H1 (cell line): ENCODE measurements around the gene FANK1. TPM values are rescaled to one million over a fixed set of nuclear protein-coding genes. Genes with fewer than 3 reads are reported as not detected.

Source experiments
- CTCF ChIA-PET: fragments of 300-600 bp; sonication (Branson Sonifier 250); formaldehyde crosslinking; loops from one replicate; lab custom pipeline; 2021; ENCODE audit not compliant: partially characterized antibody; lab: Charles Lee
- POLR2A ChIA-PET: fragments of 300-600 bp; sonication (Branson Sonifier 250); formaldehyde crosslinking; loops from one replicate; lab custom pipeline; 2021; ENCODE audit warnings: inconsistent platforms; ENCODE audit not compliant: partially characterized antibody; lab: Charles Lee
- DNase-seq, 2 experiments: peaks; one replicate each; pipeline versions ENCODE4 v3.0.0 to v3.0.0-alpha.2; 2010 to 2022; ENCODE audit warnings: low spot score in 2 of 2, low read depth in 1 of 2, mixed read lengths in 1 of 2
- FAIRE-seq: peaks from 2 replicates; lab custom pipeline; 2011; peaks lifted over from hg19 to GRCh38; lab: Jason Lieb, UNC
- H2AFZ ChIP-seq: 2 replicates; pipeline ENCODE4 v1.8.1; 2012; ENCODE audit warnings: low read length, inconsistent platforms
- H2AK5ac ChIP-seq: 2 replicates; pipeline ENCODE4 v1.6.1; 2013; ENCODE audit warnings: low read depth, low read length
- H2BK120ac ChIP-seq: replicated peaks from 2 replicates; pipeline ENCODE3; 2013; ENCODE audit warnings: low read depth, low read length, inconsistent platforms
- H2BK12ac ChIP-seq: 2 replicates; pipeline ENCODE4 v1.6.1; 2013; ENCODE audit warnings: low read depth, low read length
- H2BK15ac ChIP-seq: 2 replicates; pipeline ENCODE4 v1.6.1; 2013; ENCODE audit warnings: low read length
- H2BK20ac ChIP-seq: 2 replicates; pipeline ENCODE4 v1.6.1; 2013; ENCODE audit warnings: low read length
- H2BK5ac ChIP-seq: 2 replicates; pipeline ENCODE4 v1.6.1; 2013; ENCODE audit warnings: low read depth, low read length
- H3K14ac ChIP-seq: 2 replicates; pipeline ENCODE4 v1.6.1; 2013; ENCODE audit warnings: inconsistent platforms; ENCODE audit not compliant: insufficient read length
- H3K18ac ChIP-seq: 2 replicates; pipeline ENCODE4 v1.6.1; 2013; ENCODE audit warnings: low read length; ENCODE audit errors: extremely low read depth
- H3K23ac ChIP-seq: 2 replicates; pipeline ENCODE4 v1.6.1; 2013; ENCODE audit warnings: inconsistent platforms; ENCODE audit not compliant: insufficient read length
- H3K23me2 ChIP-seq: 2 replicates; pipeline ENCODE4 v1.6.1; 2013; ENCODE audit warnings: low read depth, low read length
- H3K27ac ChIP-seq: 2 replicates; pipeline ENCODE4 v1.6.1; 2011; ENCODE audit warnings: low read depth, low read length, inconsistent platforms
- H3K27me3 ChIP-seq, 4 experiments: replicated peaks in 1 of 4; 1 replicate in 1 of 4; 2 replicates in 3 of 4; pipeline versions ENCODE4 v1.6.1 to v1.8.1; 2011 to 2013; ENCODE audit warnings: low read length in 3 of 4, mild to moderate bottlenecking in 3 of 4, inconsistent platforms in 2 of 4, mixed read lengths in 2 of 4, moderate library complexity in 1 of 4; ENCODE audit not compliant: control insufficient read depth in 3 of 4, insufficient read depth in 3 of 4; ENCODE audit errors: extremely low read depth in 1 of 4
- H3K36me3 ChIP-seq, 4 experiments: 2 replicates each; pipeline versions ENCODE4 v1.6.1 to v1.8.1; 2011 to 2013; ENCODE audit warnings: mild to moderate bottlenecking in 4 of 4, low read length in 3 of 4, moderate library complexity in 2 of 4, control low read depth in 1 of 4, inconsistent platforms in 1 of 4; ENCODE audit not compliant: insufficient read depth in 4 of 4, control insufficient read depth in 2 of 4
- H3K4ac ChIP-seq: replicated peaks from 2 replicates; pipeline ENCODE3; 2013; ENCODE audit warnings: low read length, low read depth, mixed read lengths, inconsistent platforms; ENCODE audit not compliant: insufficient read length
- H3K4me1 ChIP-seq, 4 experiments: replicated peaks in 1 of 4; 1 replicate in 1 of 4; 2 replicates in 3 of 4; pipeline versions ENCODE4 v1.6.1 to v1.8.1; 2011 to 2013; ENCODE audit warnings: low read length in 3 of 4, inconsistent platforms in 2 of 4, mixed read lengths in 1 of 4; ENCODE audit not compliant: insufficient read depth in 4 of 4, control insufficient read depth in 3 of 4
- H3K4me2 ChIP-seq, 2 experiments: 2 replicates each; pipeline versions ENCODE4 v1.6.1 to v1.8.1; 2011 to 2013; ENCODE audit warnings: low read depth in 2 of 2, low read length in 2 of 2, control low read depth in 1 of 2, inconsistent platforms in 1 of 2, mild to moderate bottlenecking in 1 of 2; ENCODE audit not compliant: insufficient read depth in 1 of 2
- H3K4me3 ChIP-seq, 4 experiments: fragments of 200-600, 300-600 bp in 1 of 4; sonication (generic), shearing (Covaris generic), sonication (Bioruptor Twin) in 1 of 4; 2 replicates each; pipeline versions ENCODE4 v1.5.1 to v1.8.1; 2011 to 2016; ENCODE audit warnings: low read length in 4 of 4, low read depth in 3 of 4, control low read depth in 2 of 4, inconsistent platforms in 2 of 4, mild to moderate bottlenecking in 2 of 4, mixed read lengths in 1 of 4, moderate library complexity in 1 of 4; ENCODE audit not compliant: insufficient read depth in 2 of 4; ENCODE audit errors: extremely low read depth in 1 of 4
- H3K56ac ChIP-seq: replicated peaks from 2 replicates; pipeline ENCODE3; 2013; ENCODE audit warnings: low read depth, mild to moderate bottlenecking, mixed read lengths, low read length, inconsistent platforms; ENCODE audit not compliant: insufficient read length
- H3K79me1 ChIP-seq: 2 replicates; pipeline ENCODE4 v1.6.1; 2013; ENCODE audit warnings: low read depth, low read length, control low read depth
- H3K79me2 ChIP-seq, 2 experiments: 2 replicates each; pipeline versions ENCODE4 v1.6.1 to v1.8.1; 2012 to 2013; ENCODE audit warnings: low read length in 2 of 2, mild to moderate bottlenecking in 2 of 2, inconsistent platforms in 1 of 2; ENCODE audit not compliant: insufficient read depth in 2 of 2, control insufficient read depth in 1 of 2
- H3K9ac ChIP-seq, 4 experiments: replicated peaks in 1 of 4; 1 replicate in 1 of 4; 2 replicates in 3 of 4; pipeline versions ENCODE4 v1.6.1 to v1.8.1; 2011 to 2013; ENCODE audit warnings: low read depth in 3 of 4, low read length in 3 of 4, control low read depth in 2 of 4, mild to moderate bottlenecking in 2 of 4, moderate library complexity in 2 of 4, inconsistent platforms in 1 of 4; ENCODE audit errors: extremely low read depth in 1 of 4
- H3K9me3 ChIP-seq, 2 experiments: 2 replicates each; pipeline versions ENCODE4 v1.6.1 to v1.8.1; 2012 to 2013; ENCODE audit warnings: mild to moderate bottlenecking in 2 of 2, moderate library complexity in 2 of 2, control low read depth in 1 of 2, inconsistent platforms in 1 of 2, low read depth in 1 of 2, low read length in 1 of 2, mixed read lengths in 1 of 2; ENCODE audit not compliant: insufficient read depth in 2 of 2
- H4K20me1 ChIP-seq, 2 experiments: replicated peaks in 1 of 2; 2 replicates each; pipeline versions ENCODE3 to v1.8.1; 2011 to 2013; ENCODE audit warnings: inconsistent platforms in 2 of 2, low read length in 2 of 2, mild to moderate bottlenecking in 1 of 2; ENCODE audit not compliant: insufficient read depth in 2 of 2, control insufficient read depth in 1 of 2
- H4K5ac ChIP-seq: 2 replicates; pipeline ENCODE4 v1.6.1; 2013; ENCODE audit warnings: low read length, low read depth, mixed read lengths, inconsistent platforms; ENCODE audit not compliant: insufficient read length
- H4K8ac ChIP-seq: 2 replicates; pipeline ENCODE4 v1.8.0; 2013; ENCODE audit warnings: mild to moderate bottlenecking, moderate library complexity, low read length, inconsistent platforms; ENCODE audit not compliant: insufficient read depth; ENCODE audit errors: extremely low read depth
- H4K91ac ChIP-seq: replicated peaks from 2 replicates; pipeline ENCODE3; 2013; ENCODE audit warnings: low read length, mixed read lengths, inconsistent platforms; ENCODE audit not compliant: insufficient read length
- BACH1 ChIP-seq: IDR thresholded peaks from 2 replicates; pipeline ENCODE4 v1.6.1; 2012; ENCODE audit warnings: low read length, improper control_type of control experiment
- KDM4A ChIP-seq: IDR thresholded peaks from one replicate; pipeline ENCODE4 v1.7.1; 2012; ENCODE audit warnings: low read depth, mild to moderate bottlenecking, moderate library complexity, low read length, inconsistent platforms; ENCODE audit not compliant: severe bottlenecking
- KDM5A ChIP-seq: fragments of 200-600 bp; IDR thresholded peaks from 2 replicates; pipeline ENCODE4 v1.7.1; 2012; ENCODE audit warnings: mild to moderate bottlenecking, low read length, inconsistent platforms, mixed read lengths
- NRF1 ChIP-seq: IDR thresholded peaks from 2 replicates; pipeline ENCODE4 v1.6.1; 2011; ENCODE audit warnings: mild to moderate bottlenecking, low read depth, low read length, improper control_type of control experiment
- POLR2A ChIP-seq, 2 experiments: IDR thresholded peaks; 1 replicate in 1 of 2; 2 replicates in 1 of 2; pipeline ENCODE4 v1.6.1; 2011; ENCODE audit warnings: low read depth in 2 of 2, low read length in 2 of 2, mild to moderate bottlenecking in 2 of 2; ENCODE audit errors: control extremely low read depth in 1 of 2
- SAP30 ChIP-seq: fragments of 300-600 bp; sonication (generic); IDR thresholded peaks from 2 replicates; pipeline ENCODE4 v1.7.1; 2012; ENCODE audit warnings: low read length, moderate library complexity, mild to moderate bottlenecking, inconsistent platforms; ENCODE audit not compliant: insufficient read depth, insufficient replicate concordance
- SIN3A ChIP-seq, 2 experiments: IDR thresholded peaks in 1 of 2; conservative IDR thresholded peaks in 1 of 2; 2 replicates each; pipeline ENCODE4 v1.6.1; 2011 to 2012; ENCODE audit warnings: low read length in 2 of 2, improper control_type of control experiment in 1 of 2, low read depth in 1 of 2, mild to moderate bottlenecking in 1 of 2
- SP1 ChIP-seq: IDR thresholded peaks from 2 replicates; pipeline ENCODE4 v1.6.1; 2011; ENCODE audit warnings: low read depth, low read length
- SUZ12 ChIP-seq: fragments of 200-600 bp; sonication (generic); IDR thresholded peaks from 2 replicates; pipeline ENCODE4 v1.6.1; 2012; ENCODE audit warnings: mild to moderate bottlenecking, inconsistent platforms, low read length, moderate library complexity, mixed read lengths
- TCF12 ChIP-seq: IDR thresholded peaks from 2 replicates; pipeline ENCODE4 v1.6.1; 2011; ENCODE audit warnings: low read depth, mild to moderate bottlenecking, low read length
- WGBS, 2 experiments: shearing (Covaris generic) in 1 of 2; methylation state at CpG; one replicate each; pipeline versions ENCODE4 v1.1.6 to v1.1.7; 2013 to 2015; ENCODE audit warnings: low lambda C conversion rate in 2 of 2, mixed read lengths in 2 of 2, inconsistent platforms in 1 of 2, low coverage in 1 of 2, missing lambda C conversion rate in 1 of 2; ENCODE audit not compliant: insufficient replicate concordance in 2 of 2, insufficient coverage in 1 of 2, insufficient read length in 1 of 2; ENCODE audit errors: extremely low coverage in 1 of 2, missing lambda C conversion rate in 1 of 2; 5-methylcytosine and 5-hydroxymethylcytosine counted together
- polyA plus RNA-seq, 7 experiments: library from polyadenylated mRNA; depleted of rRNA in 3 of 7; stranded (reverse) in 5 of 7; unstranded in 2 of 7; fragments of >200 nt in 5 of 7; fragments of 200-250 nt in 2 of 7; gene quantifications; 1 replicate in 5 of 7; 2 replicates in 1 of 7; 4 replicates in 1 of 7; pipeline versions ENCODE4 v1.2.1 to v1.2.3, GENCODE V29; 2011 to 2013; ENCODE audit warnings: missing spikeins in 2 of 7, mixed read lengths in 2 of 7
- total RNA-seq: library from RNA; stranded (reverse); fragmentation: NEBNext Ultra II Directional; extraction: Animal tissue kit (Norgen Biotek cat#: 25700); gene quantifications from 2 replicates; pipeline ENCODE4 v1.2.1, GENCODE V29; 2021

FANK1 gene
- total and polyA plus RNA-seq, 2 of the 8 experiments (the other 6 are each of a cell fraction or from before 2014, with no cell fraction given): 1.2 TPM; not detected in 1

- H3K27ac ChIP-seq: no peak overlapping the region
These were observed 13.2 kb upstream of the FANK1 start for GRCh38 chr10:125883211-125883610.

More at GRCh38 chr10:125883211-125883610, 13.2 kb upstream of the FANK1 start:
- H2AK5ac ChIP-seq: no peak overlapping the region
- ChIA-PET POLR2A (interaction anchor here (1.5 kb wide), 1 partner anchor 14 kb away, joined by 4 read pairs; no protein-coding TSS in a partner anchor), CTCF (interaction anchor here (0.8 to 2.4 kb wide), 3 partner anchors 10 to 26 kb away, joined by 3 to 16 read pairs (median 8); no protein-coding TSS in a partner anchor)
- FAIRE-seq: no peak
- 0 out of 4 replicates have a peak, but pooled peaks cover 0 to 3% of the 10 kb centered on the region in 2 experiments for H3K9me3 ChIP-seq
- no peak overlapping the region; the same call in 1 of the 2 replicates for H2BK15ac ChIP-seq
- H3K18ac ChIP-seq: no peak overlapping the region
- H2BK120ac ChIP-seq: no peak overlapping the region
- no peak overlapping the region for H2BK20ac ChIP-seq
- TF ChIP-seq BACH1 (no peak), SUZ12 (no peak), SP1 (no peak), KDM5A (no peak), KDM4A (no peak), SAP30 (no peak), POLR2A (IDR thresholded peaks at IDR 0.05; ENCODE audit: control extremely low read depth in 1 of 2, low read depth in 2 of 2, low read length in 2 of 2) (no peak), TCF12 (no peak), SIN3A (conservative IDR thresholded peaks at IDR 0.05 in 1 of 2, IDR thresholded peaks at IDR 0.05 in 1 of 2; ENCODE audit: low read depth in 1 of 2, low read length in 2 of 2) (no peak), NRF1 (no peak)
- no peak overlapping the region for H3K23ac ChIP-seq
- H2BK12ac ChIP-seq: peak overlapping the region; percentile 44; the same call in 1 of the 2 replicates
- H3K4me1 ChIP-seq: peaks cover 2 to 19% (median 7%) of the 10 kb centered on the region in 4 experiments
- H4K20me1 ChIP-seq: no peaks in the 10 kb centered on the region
- no peaks in the 10 kb centered on the region; a peak in 1 of 7 replicates for H3K27me3 ChIP-seq
- H3K4ac ChIP-seq: no peak overlapping the region
- no peak overlapping the region for H3K14ac ChIP-seq
- no peak overlapping the region for H3K4me2 ChIP-seq
- H3K9ac ChIP-seq: no peak overlapping the region
- H4K91ac ChIP-seq: no peak overlapping the region
- H2AFZ ChIP-seq: no peak overlapping the region
- no peaks in the 10 kb centered on the region for H3K79me2 ChIP-seq
- H3K4me3 ChIP-seq: no peak overlapping the region
- H4K5ac ChIP-seq: no peak overlapping the region
- 91% methylated on average over 3 of the region's 3 CpGs; no CpG with 5 or more reads in 1 of the 2 experiments for WGBS, 2 experiments
- H4K8ac ChIP-seq: no peak overlapping the region
- no peak overlapping the region for H3K56ac ChIP-seq
- no peaks in the 10 kb centered on the region; the same call in 1 of the 2 replicates for H3K23me2 ChIP-seq
- DNase-seq: no peak
- no peak overlapping the region for H2BK5ac ChIP-seq
- no peaks in the 10 kb centered on the region; a peak in 1 of 8 replicates for H3K36me3 ChIP-seq
- no peaks in the 10 kb centered on the region; the same call in none of the 2 replicates for H3K79me1 ChIP-seq
